HG02763 (cell line): ENCODE data around the gene KLHL25.

Experiments
- ATAC-seq: cut with Tn5 transposase; IDR thresholded peaks from one replicate; pipeline ENCODE4 v1.9.1; 2021; ENCODE audit warnings: mild to moderate bottlenecking, moderate library complexity; ENCODE audit not compliant: unreplicated experiment

KLHL25 gene

GRCh38 chr15:85749261-85750151, 45.2 kb downstream of the KLHL25 start:
- no peak for ATAC-seq

- ATAC-seq = no peak
These were observed 46.0 kb downstream of the KLHL25 start for GRCh38 chr15:85748729-85749128.

GRCh38 chr15:85748176-85748575, 46.5 kb downstream of the KLHL25 start:
- no peak for ATAC-seq

- no peak for ATAC-seq
These were observed 48.1 kb downstream of the KLHL25 start for GRCh38 chr15:85746641-85747040.

- ATAC-seq = no peak
These were observed 49.1 kb downstream of the KLHL25 start for GRCh38 chr15:85745525-85746150.

GRCh38 chr15:85745023-85745422, 49.7 kb downstream of the KLHL25 start:
- no peak for ATAC-seq

- ATAC-seq = no peak
These were observed 50.1 kb downstream of the KLHL25 start for GRCh38 chr15:85744579-85744978.

GRCh38 chr15:85743392-85744055, 51.2 kb downstream of the KLHL25 start:
- ATAC-seq = no peak

GRCh38 chr15:85742186-85742821, 52.4 kb downstream of the KLHL25 start:
- no peak for ATAC-seq

GRCh38 chr15:85741662-85742061, 53.1 kb downstream of the KLHL25 start:
- ATAC-seq = no peak

GRCh38 chr15:85741021-85741421, 53.7 kb downstream of the KLHL25 start:
- ATAC-seq = no peak

- no peak for ATAC-seq
These were observed 57.7 kb downstream of the KLHL25 start for GRCh38 chr15:85737061-85737460.

GRCh38 chr15:85733416-85733815, 61.3 kb downstream of the KLHL25 start:
- ATAC-seq = no peak

- ATAC-seq = no peak
These were observed 64.5 kb downstream of the KLHL25 start for GRCh38 chr15:85730001-85730820.

- ATAC-seq = no peak
These were observed 67.7 kb downstream of the KLHL25 start for GRCh38 chr15:85727068-85727467.

- ATAC-seq = no peak
These were observed 68.3 kb downstream of the KLHL25 start for GRCh38 chr15:85726454-85726853.

GRCh38 chr15:85725564-85725963, 69.2 kb downstream of the KLHL25 start:
- ATAC-seq = no peak

GRCh38 chr15:85725019-85725418, 69.7 kb downstream of the KLHL25 start:
- no peak for ATAC-seq

GRCh38 chr15:85723960-85724945, 70.5 kb downstream of the KLHL25 start:
- no peak for ATAC-seq
